Muscle layer of colon (tissue), 2 donors: Measurements from ENCODE around the gene ADH6.

Experiments used
- H3K27ac ChIP-seq: one replicate; pipeline ENCODE4 v1.7.0; 2013; ENCODE audit warnings: low read depth, mild to moderate bottlenecking, low read length, moderate library complexity
- H3K27me3 ChIP-seq, 2 donors: one replicate each; pipeline ENCODE4 v1.7.0; 2013; ENCODE audit warnings: low read length in 2 of 2, mild to moderate bottlenecking in 2 of 2; ENCODE audit not compliant: insufficient read depth in 2 of 2, control insufficient read depth in 1 of 2
- H3K36me3 ChIP-seq: one replicate; pipeline ENCODE4 v1.7.0; 2013; ENCODE audit warnings: mild to moderate bottlenecking, low read length; ENCODE audit not compliant: insufficient read depth
- H3K4me1 ChIP-seq: one replicate; pipeline ENCODE4 v1.7.0; 2013; ENCODE audit warnings: mild to moderate bottlenecking, low read length; ENCODE audit not compliant: insufficient read depth
- H3K4me3 ChIP-seq, 2 donors: one replicate each; pipeline ENCODE4 v1.7.0; 2013; ENCODE audit warnings: low read length in 2 of 2, low read depth in 1 of 2, mild to moderate bottlenecking in 1 of 2, moderate library complexity in 1 of 2
- H3K9ac ChIP-seq: one replicate; pipeline ENCODE4 v1.7.0; 2013; ENCODE audit warnings: low read length
- H3K9me3 ChIP-seq: one replicate; pipeline ENCODE4 v1.7.0; 2013; ENCODE audit warnings: mild to moderate bottlenecking, low read length
- donor health status: abdominal sarcoma.
- donor health status: Adenocarcinoma of cecum.

ADH6 gene

GRCh38 chr4:99154658-99155342, 64.2 kb downstream of the ADH6 start:
- Histone ChIP-seq H3K4me1 (no peaks in the 10 kb centered on the region), H3K4me3 (no peak overlapping the region), H3K9me3 (no peaks in the 10 kb centered on the region), H3K27me3 (no peaks in the 10 kb centered on the region), H3K9ac (no peak overlapping the region), H3K27ac (no peak overlapping the region), H3K36me3 (no peaks in the 10 kb centered on the region)
